C4-2B (cell line): ENCODE measurements around the gene NALCN.

Experiments used
- ZFX ChIP-seq: fragments of 450-650 bp; IDR thresholded peaks from 2 replicates; pipeline ENCODE4 v1.6.1; 2017
- TF ChIP-seq, protein P1 (sequence below): fragments of 450-650 bp; conservative IDR thresholded peaks from 2 replicates; pipeline ENCODE4 v1.5.1; 2017; ENCODE audit warnings: mild to moderate bottlenecking

DNA sequence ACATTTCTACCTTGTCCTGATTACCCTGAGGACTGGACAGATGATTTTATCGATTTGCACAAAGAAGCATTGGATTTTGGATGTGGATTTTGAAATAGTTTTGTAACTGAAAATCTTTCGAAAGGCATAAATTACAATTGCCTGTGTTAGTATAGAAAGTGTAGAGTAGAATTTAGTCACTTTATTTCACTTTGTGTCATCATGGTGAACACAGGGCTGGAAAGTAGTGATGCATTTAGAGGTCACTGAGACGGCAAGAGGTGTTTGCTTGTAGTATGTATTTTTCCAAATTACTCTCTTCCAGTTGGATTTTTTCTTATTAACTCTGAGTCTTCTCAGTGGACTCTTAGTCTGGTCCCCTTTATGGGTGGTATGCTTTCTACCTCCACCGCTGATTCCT is 326.0 kb downstream of the NALCN start:
- TF ChIP-seq, protein P1, sequence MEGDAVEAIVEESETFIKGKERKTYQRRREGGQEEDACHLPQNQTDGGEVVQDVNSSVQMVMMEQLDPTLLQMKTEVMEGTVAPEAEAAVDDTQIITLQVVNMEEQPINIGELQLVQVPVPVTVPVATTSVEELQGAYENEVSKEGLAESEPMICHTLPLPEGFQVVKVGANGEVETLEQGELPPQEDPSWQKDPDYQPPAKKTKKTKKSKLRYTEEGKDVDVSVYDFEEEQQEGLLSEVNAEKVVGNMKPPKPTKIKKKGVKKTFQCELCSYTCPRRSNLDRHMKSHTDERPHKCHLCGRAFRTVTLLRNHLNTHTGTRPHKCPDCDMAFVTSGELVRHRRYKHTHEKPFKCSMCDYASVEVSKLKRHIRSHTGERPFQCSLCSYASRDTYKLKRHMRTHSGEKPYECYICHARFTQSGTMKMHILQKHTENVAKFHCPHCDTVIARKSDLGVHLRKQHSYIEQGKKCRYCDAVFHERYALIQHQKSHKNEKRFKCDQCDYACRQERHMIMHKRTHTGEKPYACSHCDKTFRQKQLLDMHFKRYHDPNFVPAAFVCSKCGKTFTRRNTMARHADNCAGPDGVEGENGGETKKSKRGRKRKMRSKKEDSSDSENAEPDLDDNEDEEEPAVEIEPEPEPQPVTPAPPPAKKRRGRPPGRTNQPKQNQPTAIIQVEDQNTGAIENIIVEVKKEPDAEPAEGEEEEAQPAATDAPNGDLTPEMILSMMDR: no peak
- no peak for TF ChIP-seq ZFX
